HepG2 (cell line): ENCODE measurements around the gene NOXO1. TPM values are rescaled to one million over a fixed set of nuclear protein-coding genes. Genes with fewer than 3 reads are reported as not detected.

Experiments used
- ATAC-seq: fragments of 200-7000 bp; cut with Tn5 transposase; 3 replicates; pipeline ENCODE4 v1.9.1; 2020; ENCODE audit warnings: mild to moderate bottlenecking, moderate library complexity
- BruUV-seq: library from RNA; stranded (reverse); fragments of 400-500 nt; replicated peaks from 2 replicates; lab custom pipeline; 2021; lab: Mats Ljungman, UMichigan
- CTCF ChIA-PET: fragments of 300-600 bp; formaldehyde crosslinking; extraction: SDS; loops from one replicate; lab custom pipeline; 2021; ENCODE audit warnings: low total read pairs, inconsistent platforms, low intra/inter-chr PET ratio; lab: Yijun Ruan, JAX
- POLR2A ChIA-PET: fragments of 350-600 bp; sonication (Branson Sonifier 250); formaldehyde crosslinking; loops from one replicate; lab custom pipeline; 2020; ENCODE audit warnings: antibody characterized with exemption, inconsistent platforms; lab: Yijun Ruan, JAX
- DNase-seq: peaks from one replicate; pipeline ENCODE4 v3.0.0-alpha.2; 2015; ENCODE audit warnings: low spot score
- FAIRE-seq: peaks from 3 replicates; lab custom pipeline; 2011; peaks lifted over from hg19 to GRCh38; lab: Jason Lieb, UNC
- H2AFZ ChIP-seq: one replicate; pipeline ENCODE4 v1.6.1; 2011; ENCODE audit warnings: low read length, inconsistent platforms
- H3K27ac ChIP-seq: fragments of 300-600 bp; 3 replicates; pipeline ENCODE4 v1.8.0; 2011; ENCODE audit warnings: mixed run types, mild to moderate bottlenecking, mixed read lengths, low read length, inconsistent platforms; ENCODE audit not compliant: insufficient read depth; ENCODE audit errors: extremely low read length
- H3K27me3 ChIP-seq, 2 experiments: fragments of 200-600 bp in 1 of 2; 2 replicates in 1 of 2; 3 replicates in 1 of 2; pipeline versions ENCODE4 v1.6.0 to v1.8.0; 2011; ENCODE audit warnings: low read length in 2 of 2, mild to moderate bottlenecking in 2 of 2, moderate library complexity in 2 of 2, inconsistent platforms in 1 of 2; ENCODE audit not compliant: insufficient read depth in 2 of 2, control insufficient read depth in 1 of 2
- H3K36me3 ChIP-seq, 2 experiments: fragments of 200-600 bp in 1 of 2; replicated peaks in 1 of 2; 2 replicates in 1 of 2; 3 replicates in 1 of 2; pipeline versions ENCODE4 v1.5.1 to v1.8.0; 2011; ENCODE audit warnings: low read length in 2 of 2, inconsistent platforms in 1 of 2; ENCODE audit not compliant: insufficient read depth in 2 of 2, control insufficient read depth in 1 of 2
- H3K4me1 ChIP-seq: 2 replicates; pipeline ENCODE4 v1.5.1; 2012; ENCODE audit warnings: low read length, inconsistent platforms; ENCODE audit not compliant: insufficient read depth
- H3K4me2 ChIP-seq: 2 replicates; pipeline ENCODE4 v1.6.0; 2011; ENCODE audit warnings: low read depth, low read length, inconsistent platforms
- H3K4me3 ChIP-seq, 3 experiments: fragments of 200-600 bp in 1 of 3; sonication (generic), shearing (Covaris generic) in 1 of 3; replicated peaks in 1 of 3; 2 replicates each; pipeline ENCODE4 v1.5.1; 2011 to 2016; ENCODE audit warnings: low read length in 3 of 3, inconsistent platforms in 2 of 3, low read depth in 2 of 3, mild to moderate bottlenecking in 2 of 3, control low read depth in 1 of 3, mixed read lengths in 1 of 3; ENCODE audit not compliant: insufficient read depth in 1 of 3
- H3K79me2 ChIP-seq: one replicate; pipeline ENCODE4 v1.6.1; 2011; ENCODE audit warnings: low read length, inconsistent platforms; ENCODE audit not compliant: insufficient read depth
- H3K9ac ChIP-seq: 2 replicates; pipeline ENCODE4 v1.6.0; 2011; ENCODE audit warnings: mild to moderate bottlenecking, low read depth, low read length, inconsistent platforms; ENCODE audit not compliant: insufficient read depth
- H3K9me3 ChIP-seq: 2 replicates; pipeline ENCODE4 v1.5.1; 2012; ENCODE audit warnings: mild to moderate bottlenecking, low read length
- H4K20me1 ChIP-seq: 2 replicates; pipeline ENCODE4 v1.6.0; 2011; ENCODE audit warnings: inconsistent platforms, mild to moderate bottlenecking, low read length, moderate library complexity; ENCODE audit not compliant: insufficient read depth
- FOXA1 ChIP-seq, 2 experiments: fragments of 450-650 bp in 1 of 2; sonication (generic) in 1 of 2; formaldehyde crosslinking in 1 of 2; IDR thresholded peaks; 2 replicates each; pipeline versions ENCODE4 v1.4.0 to v1.6.1; 2016 to 2020; ENCODE audit warnings: missing genetic modification reagents in 1 of 2
- FOXP4 ChIP-seq: sonication (generic); formaldehyde crosslinking; IDR thresholded peaks from 2 replicates; pipeline ENCODE4 v1.4.0; 2020; ENCODE audit warnings: missing genetic modification reagents
- MLXIP ChIP-seq: sonication (generic); formaldehyde crosslinking; IDR thresholded peaks from 2 replicates; pipeline ENCODE4 v1.9.0; 2021; ENCODE audit warnings: missing genetic modification reagents, borderline replicate concordance
- SMARCE1 ChIP-seq: fragments of 450-650 bp; IDR thresholded peaks from 2 replicates; pipeline ENCODE4 v1.6.1; 2017; ENCODE audit warnings: borderline replicate concordance
- TERF1 ChIP-seq: sonication (generic); formaldehyde crosslinking; IDR thresholded peaks from 2 replicates; pipeline ENCODE4 v1.8.0; 2022; ENCODE audit warnings: mild to moderate bottlenecking, missing genetic modification reagents, moderate library complexity
- TP53 ChIP-seq: sonication (generic); formaldehyde crosslinking; conservative IDR thresholded peaks from 2 replicates; pipeline ENCODE4 v1.4.0; 2020; ENCODE audit warnings: missing genetic modification reagents
- ZFY ChIP-seq: sonication (generic); formaldehyde crosslinking; IDR thresholded peaks from 2 replicates; pipeline ENCODE4 v1.4.0; 2020; ENCODE audit warnings: missing genetic modification reagents
- ZNF263 ChIP-seq: sonication (generic); formaldehyde crosslinking; IDR thresholded peaks from 2 replicates; pipeline ENCODE4 v1.4.0; 2020; ENCODE audit warnings: missing genetic modification reagents
- ZNF704 ChIP-seq: sonication (generic); formaldehyde crosslinking; IDR thresholded peaks from 2 replicates; pipeline ENCODE4 v1.8.1; 2023; ENCODE audit warnings: mild to moderate bottlenecking, inconsistent platforms, moderate library complexity, missing genetic modification reagents, borderline replicate concordance
- ZXDC ChIP-seq: sonication (generic); formaldehyde crosslinking; IDR thresholded peaks from 2 replicates; pipeline ENCODE4 v1.5.0; 2020; ENCODE audit warnings: mild to moderate bottlenecking, missing genetic modification reagents
- WGBS: methylation state at CpG from one replicate; pipeline ENCODE4 v1.1.6; 2017; ENCODE audit warnings: low lambda C conversion rate; 5-methylcytosine and 5-hydroxymethylcytosine counted together
- in situ Hi-C: cut with HindIII; loops from 2 replicates; pipeline ENCODE4 v1.10.0; 2017; ENCODE audit warnings: low pct_unique_long_range_greater_than_20kb; ENCODE audit not compliant: extremely low pct_ligation_motif_present
- intact Hi-C: fragments of 100-400 bp; cut with micrococcal nuclease; formaldehyde crosslinking; loops from one replicate; pipeline ENCODE4 v1.10.0; 2022; ENCODE audit not compliant: unreplicated experiment
- polyA plus RNA-seq, 8 experiments: library from polyadenylated mRNA; depleted of rRNA in 3 of 8; stranded (reverse) in 7 of 8; unstranded in 1 of 8; fragments of >200 nt; fragmentation: Illumina TruSeq in 4 of 8; extraction: Trizol in 4 of 8; gene quantifications; 2 replicates each; pipeline versions ENCODE4 v1.2.1 to v1.2.3, GENCODE V29; 2011 to 2016; ENCODE audit warnings: low read depth in 4 of 8, missing spikeins in 1 of 8, mixed read lengths in 1 of 8; ENCODE audit not compliant: insufficient read depth in 1 of 8
- total RNA-seq, 5 experiments: library from RNA; depleted of rRNA; stranded (reverse); fragments of >200 nt; fragmentation: Illumina TruSeq; extraction: Trizol; gene quantifications; 2 replicates each; pipeline ENCODE4 v1.2.3, GENCODE V29; 2016; ENCODE audit warnings: low read depth in 1 of 5

The NOXO1 gene
- total and polyA plus RNA-seq, 2 of the 13 experiments (the other 11 are each of a cell fraction or from before 2014, with no cell fraction given), result 0.69 to 1.4 TPM

GRCh38 chr16:2006317-2006716 is 25.0 kb upstream of the NOXO1 start:
- POLR2A ChIA-PET, result no interaction called here
- no peak for TF ChIP-seq FOXP4 (CRISPR knock-in tag)
- TF ChIP-seq SMARCE1, result no peak
- TF ChIP-seq ZNF263 (CRISPR knock-in tag), result no peak
- TF ChIP-seq MLXIP (CRISPR knock-in tag), result no peak
- TF ChIP-seq TERF1 (CRISPR knock-in tag), result no peak
- TF ChIP-seq FOXA1 (IDR thresholded peaks at IDR 0.05), result no peak
- TF ChIP-seq FOXA1 (CRISPR knock-in tag; IDR thresholded peaks at IDR 0.05), result no peak
- TF ChIP-seq ZXDC (CRISPR knock-in tag), result no peak
- TF ChIP-seq ZFY (CRISPR knock-in tag), result no peak
- TF ChIP-seq ZNF704 (CRISPR knock-in tag), result no peak
- no peak for TF ChIP-seq TP53 (CRISPR knock-in tag)

More at GRCh38 chr16:2006317-2006716, 25.0 kb upstream of the NOXO1 start:
- peaks cover 57% of the 10 kb centered on the region for H3K4me1 ChIP-seq
- H3K27me3 ChIP-seq, result no peaks in the 10 kb centered on the region
- FAIRE-seq (no peak), DNase-seq (no peak), ATAC-seq (no peak)
- H3K4me3 ChIP-seq, result no peak overlapping the region
- H3K9me3 ChIP-seq, result no peaks in the 10 kb centered on the region
- CTCF ChIA-PET, result no interaction called here
- peaks cover 11 to 22% of the 10 kb centered on the region in 2 experiments; a peak in 4 of 5 replicates for H3K36me3 ChIP-seq
- peaks cover 18% of the 10 kb centered on the region; the same call in 1 of the 2 replicates for H4K20me1 ChIP-seq
- intact Hi-C loops, result no loop called here
- in situ Hi-C loops, result no loop called here
- H3K4me2 ChIP-seq, result no peak overlapping the region
- peaks cover 52% of the 10 kb centered on the region for H3K79me2 ChIP-seq
- no TSS peak for BruUV-seq
- H2AFZ ChIP-seq, result no peak overlapping the region
- WGBS, result 95% methylated on average over 7 of the region's 8 CpGs
- H3K9ac ChIP-seq, result no peak overlapping the region
- H3K27ac ChIP-seq, result no peak overlapping the region
